ENCODE measurements around the gene TSHZ1.

Gene TSHZ1

GRCh38 chr18:75218065-75218923, 7.7 kb downstream of the TSHZ1 start:
- Mint-ChIP-seq H3K4me1 (ENCODE audit: low read depth) (peaks cover 80% of the 10 kb centered on the region), H3K36me3 (ENCODE audit: low read depth) (peaks cover 8% of the 10 kb centered on the region), H3K4me3 (no peak overlapping the region), H3K9me3 (no peaks in the 10 kb centered on the region), H3K27ac (no peak overlapping the region), H3K27me3 (no peaks in the 10 kb centered on the region)
- DNase-seq, result no peak

GRCh38 chr18:75219745-75220375, 9.3 kb downstream of the TSHZ1 start:
- Mint-ChIP-seq H3K4me3 (no peak overlapping the region), H3K36me3 (ENCODE audit: low read depth) (peaks cover 5% of the 10 kb centered on the region), H3K27me3 (no peaks in the 10 kb centered on the region), H3K27ac (no peak overlapping the region), H3K4me1 (ENCODE audit: low read depth) (peaks cover 77% of the 10 kb centered on the region), H3K9me3 (no peaks in the 10 kb centered on the region)
- no peak for DNase-seq

GRCh38 chr18:75220551-75221355, 10.2 kb downstream of the TSHZ1 start:
- H3K9me3 Mint-ChIP-seq, result no peaks in the 10 kb centered on the region
- DNase-seq, result no peak
- no peaks in the 10 kb centered on the region for H3K27me3 Mint-ChIP-seq
- H3K4me1 Mint-ChIP-seq (ENCODE audit: low read depth), result peaks cover 70% of the 10 kb centered on the region
- H3K4me3 Mint-ChIP-seq, result no peak overlapping the region
- H3K27ac Mint-ChIP-seq, result no peak overlapping the region
- H3K36me3 Mint-ChIP-seq (ENCODE audit: low read depth), result no peaks in the 10 kb centered on the region

- DNase-seq, result no peak
- Mint-ChIP-seq H3K4me1 (ENCODE audit: low read depth) (peaks cover 72% of the 10 kb centered on the region), H3K4me3 (no peak overlapping the region)
Measured at GRCh38 chr18:75221397-75221796, 10.8 kb downstream of the TSHZ1 start.

GRCh38 chr18:75221897-75222296, 11.3 kb downstream of the TSHZ1 start:
- peak overlapping the region; percentile 38 for H3K27ac Mint-ChIP-seq
- no peaks in the 10 kb centered on the region for H3K36me3 Mint-ChIP-seq (ENCODE audit: low read depth)
- H3K27me3 Mint-ChIP-seq, result no peaks in the 10 kb centered on the region
- H3K9me3 Mint-ChIP-seq, result no peaks in the 10 kb centered on the region
- no peak for DNase-seq
- peaks cover 72% of the 10 kb centered on the region for H3K4me1 Mint-ChIP-seq (ENCODE audit: low read depth)
- H3K4me3 Mint-ChIP-seq, result peak overlapping the region; percentile 19

More at GRCh38 chr18:75221397-75221796, 10.8 kb downstream of the TSHZ1 start:
- H3K9me3 Mint-ChIP-seq, result no peaks in the 10 kb centered on the region
- no peak overlapping the region for H3K27ac Mint-ChIP-seq
- no peaks in the 10 kb centered on the region for H3K27me3 Mint-ChIP-seq
- H3K36me3 Mint-ChIP-seq (ENCODE audit: low read depth), result no peaks in the 10 kb centered on the region

GRCh38 chr18:75222407-75222806, 11.8 kb downstream of the TSHZ1 start:
- Mint-ChIP-seq H3K4me3 (no peak overlapping the region), H3K9me3 (no peaks in the 10 kb centered on the region), H3K36me3 (ENCODE audit: low read depth) (no peaks in the 10 kb centered on the region), H3K27me3 (no peaks in the 10 kb centered on the region), H3K4me1 (ENCODE audit: low read depth) (peaks cover 73% of the 10 kb centered on the region), H3K27ac (peak overlapping the region; percentile 47)
- no peak for DNase-seq

- no peaks in the 10 kb centered on the region for H3K9me3 Mint-ChIP-seq
Measured at GRCh38 chr18:75223687-75224347, 13.2 kb downstream of the TSHZ1 start.

GRCh38 chr18:75226286-75226955, 15.8 kb downstream of the TSHZ1 start:
- peak overlapping the region; percentile 82 for H3K27ac Mint-ChIP-seq
- no peak for DNase-seq

More at GRCh38 chr18:75223687-75224347, 13.2 kb downstream of the TSHZ1 start:
- Mint-ChIP-seq H3K36me3 (ENCODE audit: low read depth) (no peaks in the 10 kb centered on the region), H3K4me3 (no peak overlapping the region), H3K4me1 (ENCODE audit: low read depth) (peaks cover 80% of the 10 kb centered on the region), H3K27ac (no peak overlapping the region), H3K27me3 (no peaks in the 10 kb centered on the region)
- DNase-seq, result no peak

GRCh38 chr18:75226956-75227316, 16.3 kb downstream of the TSHZ1 start:
- Mint-ChIP-seq H3K4me3 (peak overlapping the region; percentile 32), H3K9me3 (no peaks in the 10 kb centered on the region), H3K4me1 (ENCODE audit: low read depth) (peaks cover 74% of the 10 kb centered on the region), H3K36me3 (ENCODE audit: low read depth) (peaks cover 13% of the 10 kb centered on the region), H3K27ac (peak overlapping the region; percentile 82), H3K27me3 (no peaks in the 10 kb centered on the region)
- DNase-seq, result no peak

More at GRCh38 chr18:75226286-75226955, 15.8 kb downstream of the TSHZ1 start:
- peak overlapping the region; percentile 32 for H3K4me3 Mint-ChIP-seq
- no peaks in the 10 kb centered on the region for H3K9me3 Mint-ChIP-seq
- H3K36me3 Mint-ChIP-seq (ENCODE audit: low read depth), result peaks cover 13% of the 10 kb centered on the region
- H3K4me1 Mint-ChIP-seq (ENCODE audit: low read depth), result peaks cover 78% of the 10 kb centered on the region
- H3K27me3 Mint-ChIP-seq, result no peaks in the 10 kb centered on the region

GRCh38 chr18:75227535-75228296, 17.1 kb downstream of the TSHZ1 start:
- Mint-ChIP-seq H3K4me1 (ENCODE audit: low read depth) (peaks cover 66% of the 10 kb centered on the region), H3K27ac (peak overlapping the region; percentile 11)

GRCh38 chr18:75228967-75229366, 18.4 kb downstream of the TSHZ1 start:
- Mint-ChIP-seq H3K4me3 (no peak overlapping the region), H3K4me1 (ENCODE audit: low read depth) (peaks cover 63% of the 10 kb centered on the region), H3K27ac (no peak overlapping the region), H3K36me3 (ENCODE audit: low read depth) (peaks cover 13% of the 10 kb centered on the region), H3K27me3 (no peaks in the 10 kb centered on the region), H3K9me3 (no peaks in the 10 kb centered on the region)
- DNase-seq, result no peak

More at GRCh38 chr18:75227535-75228296, 17.1 kb downstream of the TSHZ1 start:
- Mint-ChIP-seq H3K36me3 (ENCODE audit: low read depth) (peaks cover 13% of the 10 kb centered on the region), H3K9me3 (no peaks in the 10 kb centered on the region), H3K4me3 (no peak overlapping the region), H3K27me3 (no peaks in the 10 kb centered on the region)
- DNase-seq, result no peak

- Mint-ChIP-seq H3K4me3 (no peak overlapping the region), H3K9me3 (no peaks in the 10 kb centered on the region), H3K4me1 (ENCODE audit: low read depth) (peaks cover 60% of the 10 kb centered on the region), H3K27ac (no peak overlapping the region), H3K36me3 (ENCODE audit: low read depth) (peaks cover 13% of the 10 kb centered on the region), H3K27me3 (no peaks in the 10 kb centered on the region)
- no peak for DNase-seq
Measured at GRCh38 chr18:75229437-75229836, 18.8 kb downstream of the TSHZ1 start.

All from activated T-cell treated with anti-CD3 and anti-CD28 coated beads, Interleukin-2, amount 50 U/mL, for 24 hours (primary cell).